Mesenchymal stem cell (in vitro differentiated cells and primary cell): ENCODE measurements around the gene TMEM218.

Experiments used
- DNase-seq: peaks from one replicate; pipeline ENCODE4 v3.0.0-alpha.2; 2013
- H2AFZ ChIP-seq: one replicate; pipeline ENCODE4 v1.6.1; 2013; ENCODE audit warnings: low read depth, mild to moderate bottlenecking, control low read depth, inconsistent platforms, low read length, moderate library complexity
- H2AK5ac ChIP-seq: 2 replicates; pipeline ENCODE4 v1.6.1; 2013; ENCODE audit warnings: low read length, moderate library complexity, mild to moderate bottlenecking, inconsistent platforms; ENCODE audit not compliant: severe bottlenecking
- H2BK120ac ChIP-seq: one replicate; pipeline ENCODE4 v1.6.1; 2013; ENCODE audit warnings: low read depth, mild to moderate bottlenecking, inconsistent platforms, low read length, moderate library complexity
- H2BK12ac ChIP-seq, 2 experiments: one replicate each; pipeline ENCODE4 v1.6.1; 2013; ENCODE audit warnings: inconsistent platforms in 2 of 2, low read length in 2 of 2, mild to moderate bottlenecking in 2 of 2, moderate library complexity in 2 of 2, control low read depth in 1 of 2
- H2BK15ac ChIP-seq: one replicate; pipeline ENCODE4 v1.6.1; 2013; ENCODE audit warnings: mild to moderate bottlenecking, low read depth, inconsistent platforms; ENCODE audit not compliant: poor library complexity, severe bottlenecking
- H2BK5ac ChIP-seq: 2 replicates; pipeline ENCODE4 v1.6.1; 2013; ENCODE audit warnings: low read depth, mild to moderate bottlenecking, low read length, control low read depth, inconsistent platforms; ENCODE audit not compliant: poor library complexity, severe bottlenecking
- H3K14ac ChIP-seq, 2 experiments: one replicate each; pipeline ENCODE4 v1.6.1; 2013; ENCODE audit warnings: inconsistent platforms in 2 of 2, low read length in 2 of 2, control low read depth in 1 of 2, mild to moderate bottlenecking in 1 of 2, moderate library complexity in 1 of 2
- H3K18ac ChIP-seq, 2 experiments: one replicate each; pipeline ENCODE4 v1.6.1; 2013; ENCODE audit warnings: inconsistent platforms in 2 of 2, low read length in 2 of 2, control low read depth in 1 of 2, low read depth in 1 of 2, mild to moderate bottlenecking in 1 of 2
- H3K23ac ChIP-seq, 2 experiments: one replicate each; pipeline ENCODE4 v1.6.1; 2013; ENCODE audit warnings: inconsistent platforms in 2 of 2, low read length in 2 of 2, mild to moderate bottlenecking in 2 of 2, moderate library complexity in 2 of 2, control low read depth in 1 of 2
- H3K27ac ChIP-seq: 2 replicates; pipeline ENCODE4 v1.5.1; 2013; ENCODE audit warnings: mild to moderate bottlenecking, moderate library complexity, low read length, control low read depth, inconsistent platforms; ENCODE audit not compliant: poor library complexity, severe bottlenecking
- H3K27me3 ChIP-seq, 2 experiments: 2 replicates each; pipeline versions ENCODE4 v1.6.1 to v1.7.0; 2013; ENCODE audit warnings: low read length in 2 of 2, mild to moderate bottlenecking in 2 of 2, moderate library complexity in 2 of 2, control low read depth in 1 of 2, inconsistent platforms in 1 of 2; ENCODE audit not compliant: control insufficient read depth in 1 of 2, insufficient read depth in 1 of 2
- H3K36me3 ChIP-seq, 2 experiments: 2 replicates each; pipeline versions ENCODE4 v1.6.1 to v1.7.0; 2013; ENCODE audit warnings: low read length in 2 of 2, control low read depth in 1 of 2, inconsistent platforms in 1 of 2, low read depth in 1 of 2, mild to moderate bottlenecking in 1 of 2; ENCODE audit not compliant: insufficient read depth in 2 of 2, control insufficient read depth in 1 of 2
- H3K4ac ChIP-seq, 2 experiments: one replicate each; pipeline ENCODE4 v1.6.1; 2013; ENCODE audit warnings: inconsistent platforms in 2 of 2, low read length in 2 of 2, mild to moderate bottlenecking in 2 of 2, moderate library complexity in 2 of 2, control low read depth in 1 of 2, low read depth in 1 of 2
- H3K4me1 ChIP-seq: 2 replicates; pipeline ENCODE4 v1.6.1; 2013; ENCODE audit warnings: low read depth, low read length, control low read depth; ENCODE audit not compliant: control insufficient read depth, insufficient read depth
- H3K4me2 ChIP-seq: 2 replicates; pipeline ENCODE4 v1.6.1; 2013; ENCODE audit warnings: low read length, mild to moderate bottlenecking, inconsistent platforms; ENCODE audit not compliant: poor library complexity, severe bottlenecking
- H3K4me3 ChIP-seq, 2 experiments: 2 replicates each; pipeline versions ENCODE4 v1.5.1 to v1.7.0; 2013; ENCODE audit warnings: low read length in 2 of 2, mild to moderate bottlenecking in 2 of 2, control low read depth in 1 of 2, low read depth in 1 of 2; ENCODE audit not compliant: insufficient read depth in 1 of 2
- H3K79me1 ChIP-seq: replicated peaks from 2 replicates; pipeline ENCODE4 v1.6.1; 2013; ENCODE audit warnings: mild to moderate bottlenecking, control low read depth, low read length, inconsistent platforms; ENCODE audit not compliant: poor library complexity, severe bottlenecking
- H3K9ac ChIP-seq: 2 replicates; pipeline ENCODE4 v1.7.0; 2013; ENCODE audit warnings: mild to moderate bottlenecking, low read length, moderate library complexity
- H3K9me3 ChIP-seq: 2 replicates; pipeline ENCODE4 v1.7.0; 2013; ENCODE audit warnings: mild to moderate bottlenecking, low read length; ENCODE audit not compliant: control insufficient read depth
- H4K8ac ChIP-seq: one replicate; pipeline ENCODE4 v1.6.1; 2013; ENCODE audit warnings: inconsistent platforms, mild to moderate bottlenecking, low read length, moderate library complexity
- H4K91ac ChIP-seq: one replicate; pipeline ENCODE4 v1.6.1; 2013; ENCODE audit warnings: mild to moderate bottlenecking, low read length, inconsistent platforms
- WGBS: methylation state at CpG from one replicate; pipeline ENCODE4 v1.1.7; 2013; ENCODE audit warnings: mixed read lengths; 5-methylcytosine and 5-hydroxymethylcytosine counted together

Gene TMEM218

DNA sequence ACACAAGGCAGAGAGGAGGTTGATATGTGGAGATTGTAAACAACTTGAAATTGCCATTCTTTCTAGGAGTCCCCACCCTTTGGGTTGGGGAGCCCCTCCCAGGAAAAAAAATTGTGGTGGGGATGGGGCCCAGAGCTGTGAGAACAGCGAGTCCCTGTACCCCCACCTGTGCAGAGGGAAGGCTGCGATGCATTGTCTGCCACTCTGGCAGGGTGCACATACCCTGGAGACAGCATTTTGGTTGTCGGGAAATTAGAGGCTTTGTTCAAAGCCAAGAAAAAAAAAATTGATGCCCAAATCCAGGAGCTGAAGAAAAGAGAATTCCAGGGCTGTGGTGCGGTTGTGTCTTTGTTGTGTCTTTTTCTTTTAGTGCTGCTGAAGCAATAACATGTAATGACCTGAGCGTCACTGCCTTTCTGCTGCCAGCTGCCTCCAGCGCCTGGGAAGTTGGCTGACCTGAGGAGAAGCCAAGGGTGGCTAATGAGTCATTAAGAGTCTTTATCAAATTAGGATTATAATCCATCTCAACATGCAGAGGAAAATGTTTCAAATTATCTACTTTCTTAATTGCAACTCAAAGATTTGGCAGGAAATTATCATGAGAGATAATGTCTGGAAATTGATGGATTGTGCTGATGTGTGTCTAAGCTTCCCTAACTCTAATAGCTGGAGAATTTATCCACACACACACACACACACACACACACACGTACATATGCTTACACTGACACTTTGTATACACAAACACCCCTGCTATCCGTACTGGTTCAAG is 45.1 kb upstream of the TMEM218 start:
- Histone ChIP-seq H3K9ac (no peak overlapping the region), H4K91ac (no peak overlapping the region), H2BK12ac (no peak overlapping the region), H3K27me3 (peaks cover 0 to 71% of the 10 kb centered on the region in 2 experiments), H3K9me3 (no peaks in the 10 kb centered on the region), H2AFZ (no peak overlapping the region), H2BK5ac (no peak overlapping the region), H2BK15ac (no peak overlapping the region), H3K23ac (no peak overlapping the region), H3K14ac (no peak overlapping the region), H3K27ac (no peak overlapping the region), H3K4me3 (no peak overlapping the region), H3K36me3 (no peaks in the 10 kb centered on the region), H3K4me2 (no peak overlapping the region), H3K18ac (no peak overlapping the region), H2BK120ac (no peak overlapping the region), H3K4ac (no peak overlapping the region), H4K8ac (no peak overlapping the region), H2AK5ac (no peak overlapping the region), H3K4me1 (peaks cover 6% of the 10 kb centered on the region), H3K79me1 (no peaks in the 10 kb centered on the region)
- 74% methylated on average over 5 of the region's 8 CpGs for WGBS
- DNase-seq: no peak

DNA sequence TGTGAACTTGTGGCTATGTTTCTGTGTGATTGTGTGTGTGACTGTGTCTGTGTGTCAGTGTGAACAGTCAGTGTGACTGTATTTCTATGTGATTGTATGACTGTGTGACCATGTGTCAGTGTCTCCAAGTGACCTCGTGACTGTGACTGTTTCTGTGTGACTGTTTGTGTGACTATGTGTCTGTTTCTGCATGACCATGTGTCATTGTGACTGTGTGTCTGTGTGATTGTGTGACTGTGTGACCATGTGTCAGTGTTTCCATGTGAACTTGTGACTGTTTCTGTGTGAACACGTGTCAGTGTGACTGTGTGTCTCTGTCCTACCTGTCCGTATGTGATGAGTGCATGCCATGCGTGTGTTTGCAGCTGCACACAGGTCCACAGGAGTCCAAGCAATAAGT is 44.3 kb upstream of the TMEM218 start:
- WGBS: 81% methylated on average over 4 of the region's 4 CpGs
- Histone ChIP-seq H3K27me3 (peaks cover 0 to 66% of the 10 kb centered on the region in 2 experiments), H2BK12ac (peak overlapping the region in 1 of 2 experiments; percentile 87)

DNA sequence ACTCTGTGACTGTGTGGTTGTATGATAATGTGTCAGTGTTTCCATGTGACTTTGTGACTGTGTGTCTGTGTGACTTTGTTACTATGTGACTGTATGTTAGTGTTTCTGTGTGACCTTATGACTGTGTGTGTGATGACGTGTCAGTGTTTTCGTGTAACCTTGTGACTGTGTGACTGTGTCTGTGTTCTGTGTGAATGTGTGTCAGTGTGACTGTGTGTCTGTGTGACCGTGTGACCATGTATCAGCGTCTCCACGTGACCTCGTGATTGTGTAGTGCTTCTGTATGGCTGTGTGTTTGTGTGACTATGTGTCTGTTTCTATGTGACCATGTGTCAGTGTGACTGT is 43.6 kb upstream of the TMEM218 start:
- no peak overlapping the region for H3K9ac ChIP-seq
- DNase-seq: no peak
- no peak overlapping the region for H3K4me2 ChIP-seq
- no peak overlapping the region for H2BK120ac ChIP-seq
- no peak overlapping the region for H2AK5ac ChIP-seq
- H3K27ac ChIP-seq: no peak overlapping the region
- H2AFZ ChIP-seq: no peak overlapping the region
- H3K4ac ChIP-seq: no peak overlapping the region
- H3K18ac ChIP-seq: no peak overlapping the region
- no peak overlapping the region for H3K23ac ChIP-seq
- H3K4me3 ChIP-seq: no peak overlapping the region
- no peaks in the 10 kb centered on the region for H3K9me3 ChIP-seq
- WGBS: 93% methylated on average over 6 of the region's 6 CpGs
- no peak overlapping the region for H2BK5ac ChIP-seq
- H3K27me3 ChIP-seq: peaks cover 0 to 63% of the 10 kb centered on the region in 2 experiments
- H4K91ac ChIP-seq: no peak overlapping the region
- H3K79me1 ChIP-seq: no peaks in the 10 kb centered on the region
- H3K36me3 ChIP-seq: no peaks in the 10 kb centered on the region
- no peak overlapping the region for H2BK12ac ChIP-seq
- no peak overlapping the region for H3K14ac ChIP-seq
- no peak overlapping the region for H4K8ac ChIP-seq
- H3K4me1 ChIP-seq: peaks cover 6% of the 10 kb centered on the region
- no peak overlapping the region for H2BK15ac ChIP-seq

More for the DNA sequence above, 44.3 kb upstream of the TMEM218 start:
- Histone ChIP-seq H3K4ac (no peak overlapping the region), H3K27ac (no peak overlapping the region), H4K8ac (peak overlapping the region; percentile 13), H3K4me1 (peaks cover 6% of the 10 kb centered on the region), H2BK5ac (no peak overlapping the region), H2BK15ac (no peak overlapping the region), H3K9ac (no peak overlapping the region), H3K4me2 (no peak overlapping the region), H3K36me3 (no peaks in the 10 kb centered on the region), H3K23ac (no peak overlapping the region), H3K4me3 (no peak overlapping the region), H3K79me1 (no peaks in the 10 kb centered on the region), H3K18ac (peak overlapping the region in 1 of 2 experiments; percentile 67), H3K9me3 (no peaks in the 10 kb centered on the region), H2AK5ac (no peak overlapping the region), H4K91ac (peak overlapping the region; percentile 3), H2AFZ (no peak overlapping the region), H2BK120ac (no peak overlapping the region), H3K14ac (peak overlapping the region in 1 of 2 experiments; percentile 72)
- DNase-seq: no peak

DNA sequence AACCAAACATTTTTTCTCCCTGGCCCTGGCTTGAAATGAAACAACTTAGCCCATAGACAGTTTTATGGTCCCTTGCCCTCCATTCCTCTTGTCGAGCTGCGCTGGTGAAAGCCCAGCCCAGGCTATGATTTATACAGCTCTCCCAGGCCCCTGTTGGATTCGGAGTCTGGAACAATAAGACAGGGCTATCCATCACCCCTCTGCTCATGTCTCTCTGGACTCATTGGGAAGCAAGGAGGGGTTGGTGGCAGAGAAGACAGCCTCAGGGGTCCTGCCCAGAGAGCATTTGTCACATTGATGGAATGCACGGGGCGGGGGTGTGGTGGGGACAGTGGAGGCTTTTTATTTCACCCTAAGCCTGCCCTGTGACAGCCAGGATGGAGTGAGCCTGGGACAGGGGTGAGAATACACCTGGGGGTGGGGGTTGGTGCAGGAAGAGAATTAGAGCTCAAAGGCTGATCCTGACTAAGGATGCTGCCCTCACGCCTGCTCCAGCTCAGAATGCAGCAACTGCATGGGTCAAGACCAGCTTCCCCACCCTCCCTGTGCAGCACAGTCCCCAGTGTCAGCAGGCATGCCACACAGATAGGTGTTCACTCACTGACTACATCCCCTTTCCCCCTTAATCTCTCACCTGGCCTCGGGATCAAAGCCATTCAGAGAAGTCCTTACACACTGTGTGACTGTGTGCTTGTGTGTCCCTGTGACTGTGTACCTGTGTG is 43.1 kb upstream of the TMEM218 start:
- Histone ChIP-seq H2BK120ac (no peak overlapping the region), H3K18ac (no peak overlapping the region), H3K4me3 (no peak overlapping the region), H4K91ac (no peak overlapping the region), H3K9me3 (no peaks in the 10 kb centered on the region), H2BK5ac (no peak overlapping the region), H3K23ac (no peak overlapping the region), H2AK5ac (no peak overlapping the region), H3K4ac (no peak overlapping the region), H3K4me1 (peaks cover 6% of the 10 kb centered on the region), H3K14ac (no peak overlapping the region), H3K27me3 (peaks cover 0 to 62% of the 10 kb centered on the region in 2 experiments), H3K27ac (no peak overlapping the region), H2BK12ac (no peak overlapping the region), H3K9ac (no peak overlapping the region), H3K36me3 (no peaks in the 10 kb centered on the region), H3K4me2 (no peak overlapping the region), H3K79me1 (no peaks in the 10 kb centered on the region), H2AFZ (no peak overlapping the region), H2BK15ac (no peak overlapping the region), H4K8ac (no peak overlapping the region)
- 19% methylated on average over 6 of the region's 7 CpGs for WGBS
- peak; percentile 11 for DNase-seq
